Endodermal cell (in vitro differentiated cells): Measurements from ENCODE around the gene SRGN. TPM values are rescaled to one million over a fixed set of nuclear protein-coding genes. Genes with fewer than 3 reads are reported as not detected.

Source experiments
- DNase-seq: peaks from one replicate; pipeline ENCODE4 v3.0.0-alpha.2; 2017
- H3K27ac ChIP-seq: 2 replicates; pipeline ENCODE4 v1.5.1; 2013; ENCODE audit warnings: mild to moderate bottlenecking, low read depth, low read length, moderate library complexity
- H3K27me3 ChIP-seq: 2 replicates; pipeline ENCODE4 v1.6.1; 2013; ENCODE audit warnings: mild to moderate bottlenecking, low read length, moderate library complexity; ENCODE audit not compliant: insufficient read depth, control insufficient read depth, poor library complexity, severe bottlenecking
- H3K36me3 ChIP-seq: 2 replicates; pipeline ENCODE4 v1.7.0; 2013; ENCODE audit warnings: mild to moderate bottlenecking, low read length, moderate library complexity; ENCODE audit not compliant: control insufficient read depth, insufficient read depth
- H3K4me1 ChIP-seq: one replicate; pipeline ENCODE4 v1.7.0; 2013; ENCODE audit warnings: low read length; ENCODE audit not compliant: control insufficient read depth, insufficient read depth
- H3K4me3 ChIP-seq: 2 replicates; pipeline ENCODE4 v1.5.1; 2013; ENCODE audit warnings: mild to moderate bottlenecking, low read length, moderate library complexity
- H3K9ac ChIP-seq: 2 replicates; pipeline ENCODE4 v1.6.1; 2013; ENCODE audit warnings: mild to moderate bottlenecking, low read length, moderate library complexity; ENCODE audit not compliant: poor library complexity, severe bottlenecking; ENCODE audit errors: extremely low read depth
- H3K9me3 ChIP-seq: 2 replicates; pipeline ENCODE4 v1.6.1; 2013; ENCODE audit warnings: mild to moderate bottlenecking, low read length, moderate library complexity; ENCODE audit not compliant: control insufficient read depth
- H3K27ac Mint-ChIP-seq: 2 replicates; pipeline ENCODE4 v1.8.0; 2020; ENCODE audit warnings: mixed read lengths
- H3K27me3 Mint-ChIP-seq: 2 replicates; pipeline ENCODE4 v1.8.0; 2021; ENCODE audit warnings: mild to moderate bottlenecking, mixed read lengths; ENCODE audit not compliant: insufficient read depth
- H3K36me3 Mint-ChIP-seq: 2 replicates; pipeline ENCODE4 v1.8.0; 2020; ENCODE audit warnings: low read depth, mixed read lengths
- H3K4me1 Mint-ChIP-seq: 2 replicates; pipeline ENCODE4 v1.8.0; 2020; ENCODE audit warnings: mixed read lengths
- H3K4me3 Mint-ChIP-seq: 2 replicates; pipeline ENCODE4 v1.8.0; 2020; ENCODE audit warnings: mild to moderate bottlenecking, moderate library complexity, mixed read lengths
- H3K9me3 Mint-ChIP-seq: 2 replicates; pipeline ENCODE4 v1.8.0; 2020; ENCODE audit warnings: mild to moderate bottlenecking, mixed read lengths
- CTCF ChIP-seq: fragments of 200-600 bp; sonication (generic); conservative IDR thresholded peaks from 2 replicates; pipeline ENCODE4 v1.5.0; 2021; ENCODE audit warnings: antibody characterized with exemption, mild to moderate bottlenecking
- WGBS, 2 experiments: methylation state at CpG; one replicate each; pipeline versions ENCODE4 v1.1.5 to v1.1.7; 2013; ENCODE audit warnings: missing lambda C conversion rate in 2 of 2, mixed read lengths in 1 of 2; ENCODE audit not compliant: insufficient coverage in 1 of 2, insufficient read length in 1 of 2; 5-methylcytosine and 5-hydroxymethylcytosine counted together
- total RNA-seq, 2 donors: library from RNA; stranded (reverse); fragmentation: NEBNext Ultra II Directional in 1 of 2; extraction: Animal tissue kit (Norgen Biotek cat#: 25700) in 1 of 2; gene quantifications; 2 replicates in 1 of 2; 3 replicates in 1 of 2; pipeline ENCODE4 v1.2.1, GENCODE V29; 2021

The SRGN gene
- total RNA-seq, 2 donors from 2014 or later, result not detected

GRCh38 chr10:69104994-69105790, 17.3 kb downstream of the SRGN start:
- no peak overlapping the region for H3K27ac Mint-ChIP-seq
- no peak overlapping the region for H3K27ac ChIP-seq

GRCh38 chr10:69107176-69107490, 19.2 kb downstream of the SRGN start:
- H3K9ac ChIP-seq, result no peak overlapping the region
- Mint-ChIP-seq H3K27me3 (peaks cover 4% of the 10 kb centered on the region), H3K36me3 (no peaks in the 10 kb centered on the region), H3K4me1 (no peaks in the 10 kb centered on the region), H3K4me3 (no peak overlapping the region), H3K27ac (no peak overlapping the region), H3K9me3 (peaks cover 4% of the 10 kb centered on the region)
- peaks cover 4% of the 10 kb centered on the region for H3K4me1 ChIP-seq
- no peak overlapping the region for H3K27ac ChIP-seq
- no peak for TF ChIP-seq CTCF
- H3K4me3 ChIP-seq, result no peak overlapping the region
- DNase-seq, result no peak
- no peaks in the 10 kb centered on the region for H3K27me3 ChIP-seq
- no peaks in the 10 kb centered on the region for H3K9me3 ChIP-seq
- H3K36me3 ChIP-seq, result no peaks in the 10 kb centered on the region

More at GRCh38 chr10:69104994-69105790, 17.3 kb downstream of the SRGN start:
- Histone ChIP-seq H3K36me3 (no peaks in the 10 kb centered on the region), H3K9ac (no peak overlapping the region), H3K9me3 (no peaks in the 10 kb centered on the region), H3K4me3 (no peak overlapping the region), H3K4me1 (no peaks in the 10 kb centered on the region), H3K27me3 (no peaks in the 10 kb centered on the region)
- Mint-ChIP-seq H3K4me3 (no peak overlapping the region), H3K9me3 (peaks cover 4% of the 10 kb centered on the region), H3K27me3 (peaks cover 2% of the 10 kb centered on the region), H3K4me1 (peaks cover 4% of the 10 kb centered on the region), H3K36me3 (no peaks in the 10 kb centered on the region)
- 80 to 94% methylated on average over 1 of the region's 1 CpG for WGBS, 2 experiments
- no peak for TF ChIP-seq CTCF
- DNase-seq, result no peak

- H3K27me3 ChIP-seq, result no peaks in the 10 kb centered on the region
- Mint-ChIP-seq H3K27ac (no peak overlapping the region), H3K27me3 (peaks cover 4% of the 10 kb centered on the region), H3K4me3 (no peak overlapping the region), H3K4me1 (no peaks in the 10 kb centered on the region), H3K36me3 (no peaks in the 10 kb centered on the region), H3K9me3 (peaks cover 4% of the 10 kb centered on the region)
- DNase-seq, result no peak
- no peak overlapping the region for H3K4me3 ChIP-seq
- TF ChIP-seq CTCF, result no peak
- 80 to 90% methylated on average over 1 to 2 of the region's 2 CpGs for WGBS, 2 experiments
- no peaks in the 10 kb centered on the region for H3K9me3 ChIP-seq
- H3K4me1 ChIP-seq, result peaks cover 5% of the 10 kb centered on the region
- H3K36me3 ChIP-seq, result no peaks in the 10 kb centered on the region
- H3K9ac ChIP-seq, result no peak overlapping the region
- no peak overlapping the region for H3K27ac ChIP-seq
These were observed 19.8 kb downstream of the SRGN start for GRCh38 chr10:69107699-69108098.
